GM18867 (cell line): ENCODE data around the gene HTR5A.

Source experiments
- ATAC-seq: cut with Tn5 transposase; IDR thresholded peaks from one replicate; pipeline ENCODE4 v1.9.1; 2021; ENCODE audit warnings: mild to moderate bottlenecking, moderate library complexity; ENCODE audit not compliant: unreplicated experiment

HTR5A gene

GRCh38 chr7:155136619-155137243 is 66.6 kb downstream of the HTR5A start:
- no peak for ATAC-seq
